ENCODE measurements around the gene PTGFRN.
"Not testable (repeated sequence)": the region's sequence is repeated elsewhere in the genome, so short reads cannot be mapped to it uniquely, and the experiment has no call there.

Gene PTGFRN

GRCh38 chr1:116968724-116969123 is 59.0 kb downstream of the PTGFRN start:
- no peak overlapping the region for H3K9ac ChIP-seq (ENCODE audit: low read length)
- H3K4me3 ChIP-seq (ENCODE audit: low read length) = no peak overlapping the region
- no peaks in the 10 kb centered on the region for H3K9me3 ChIP-seq (ENCODE audit: control insufficient read depth, low read depth, low read length)
- no peaks in the 10 kb centered on the region for H3K4me1 ChIP-seq (ENCODE audit: control insufficient read depth, low read depth, low read length)
- no peak overlapping the region for H3K27ac ChIP-seq (ENCODE audit: low read length)
- H3K27me3 ChIP-seq (ENCODE audit: control insufficient read depth, insufficient read depth, low read length) = no peaks in the 10 kb centered on the region
- H3K36me3 ChIP-seq (ENCODE audit: control insufficient read depth, low read depth, low read length) = peaks cover 9% of the 10 kb centered on the region

- no peak overlapping the region for H3K9ac ChIP-seq (ENCODE audit: low read length)
- H3K9me3 ChIP-seq (ENCODE audit: control insufficient read depth, low read depth, low read length) = peaks cover 8% of the 10 kb centered on the region
- H3K27me3 ChIP-seq (ENCODE audit: control insufficient read depth, insufficient read depth, low read length) = no peaks in the 10 kb centered on the region
- no peak overlapping the region for H3K27ac ChIP-seq (ENCODE audit: low read length)
- no peaks in the 10 kb centered on the region for H3K4me1 ChIP-seq (ENCODE audit: control insufficient read depth, low read depth, low read length)
- peaks cover 17% of the 10 kb centered on the region for H3K36me3 ChIP-seq (ENCODE audit: control insufficient read depth, low read depth, low read length)
- H3K4me3 ChIP-seq (ENCODE audit: low read length) = no peak overlapping the region
Measured at GRCh38 chr1:116971258-116971860, 61.6 kb downstream of the PTGFRN start.

- Histone ChIP-seq H3K36me3 (ENCODE audit: control insufficient read depth, low read depth, low read length) (peaks cover 15% of the 10 kb centered on the region), H3K4me1 (ENCODE audit: control insufficient read depth, low read depth, low read length) (no peaks in the 10 kb centered on the region), H3K27ac (ENCODE audit: low read length) (no peak overlapping the region), H3K9ac (ENCODE audit: low read length) (no peak overlapping the region), H3K4me3 (ENCODE audit: low read length) (no peak overlapping the region), H3K27me3 (ENCODE audit: control insufficient read depth, insufficient read depth, low read length) (no peaks in the 10 kb centered on the region), H3K9me3 (ENCODE audit: control insufficient read depth, low read depth, low read length) (peaks cover 8% of the 10 kb centered on the region)
Measured at GRCh38 chr1:116971965-116972673, 62.4 kb downstream of the PTGFRN start.

- H3K27ac ChIP-seq (ENCODE audit: low read length) = no peak overlapping the region
- peaks cover 9% of the 10 kb centered on the region for H3K36me3 ChIP-seq (ENCODE audit: control insufficient read depth, low read depth, low read length)
Measured at GRCh38 chr1:116972674-116973030, 62.9 kb downstream of the PTGFRN start.

GRCh38 chr1:116980309-116980708 is 70.6 kb downstream of the PTGFRN start:
- H3K4me1 ChIP-seq (ENCODE audit: control insufficient read depth, low read depth, low read length); H3K9me3 ChIP-seq (ENCODE audit: control insufficient read depth, low read depth, low read length); H3K9ac ChIP-seq (ENCODE audit: low read length); H3K4me3 ChIP-seq (ENCODE audit: low read length); H3K36me3 ChIP-seq (ENCODE audit: control insufficient read depth, low read depth, low read length); H3K27ac ChIP-seq (ENCODE audit: low read length); H3K27me3 ChIP-seq (ENCODE audit: control insufficient read depth, insufficient read depth, low read length): not testable (repeated sequence)

More at GRCh38 chr1:116972674-116973030, 62.9 kb downstream of the PTGFRN start:
- H3K9me3 ChIP-seq (ENCODE audit: control insufficient read depth, low read depth, low read length) = peaks cover 8% of the 10 kb centered on the region
- no peaks in the 10 kb centered on the region for H3K27me3 ChIP-seq (ENCODE audit: control insufficient read depth, insufficient read depth, low read length)
- H3K9ac ChIP-seq (ENCODE audit: low read length) = no peak overlapping the region
- no peaks in the 10 kb centered on the region for H3K4me1 ChIP-seq (ENCODE audit: control insufficient read depth, low read depth, low read length)
- no peak overlapping the region for H3K4me3 ChIP-seq (ENCODE audit: low read length)

GRCh38 chr1:116981521-116982037 is 71.9 kb downstream of the PTGFRN start:
- Histone ChIP-seq H3K27me3 (ENCODE audit: control insufficient read depth, insufficient read depth, low read length) (no peaks in the 10 kb centered on the region), H3K36me3 (ENCODE audit: control insufficient read depth, low read depth, low read length) (peaks cover 9% of the 10 kb centered on the region), H3K9ac (ENCODE audit: low read length) (no peak overlapping the region), H3K4me1 (ENCODE audit: control insufficient read depth, low read depth, low read length) (no peaks in the 10 kb centered on the region), H3K4me3 (ENCODE audit: low read length) (no peak overlapping the region), H3K27ac (ENCODE audit: low read length) (no peak overlapping the region), H3K9me3 (ENCODE audit: control insufficient read depth, low read depth, low read length) (no peaks in the 10 kb centered on the region)

GRCh38 chr1:116982319-116983004 is 72.7 kb downstream of the PTGFRN start:
- no peaks in the 10 kb centered on the region for H3K9me3 ChIP-seq (ENCODE audit: control insufficient read depth, low read depth, low read length)
- H3K9ac ChIP-seq (ENCODE audit: low read length) = no peak overlapping the region
- no peaks in the 10 kb centered on the region for H3K4me1 ChIP-seq (ENCODE audit: control insufficient read depth, low read depth, low read length)
- H3K27me3 ChIP-seq (ENCODE audit: control insufficient read depth, insufficient read depth, low read length) = no peaks in the 10 kb centered on the region
- H3K27ac ChIP-seq (ENCODE audit: low read length) = no peak overlapping the region
- no peak overlapping the region for H3K4me3 ChIP-seq (ENCODE audit: low read length)
- peaks cover 9% of the 10 kb centered on the region for H3K36me3 ChIP-seq (ENCODE audit: control insufficient read depth, low read depth, low read length)

- Histone ChIP-seq H3K27ac (ENCODE audit: low read length) (no peak overlapping the region), H3K9ac (ENCODE audit: low read length) (no peak overlapping the region), H3K36me3 (ENCODE audit: control insufficient read depth, low read depth, low read length) (peaks cover 9% of the 10 kb centered on the region), H3K9me3 (ENCODE audit: control insufficient read depth, low read depth, low read length) (no peaks in the 10 kb centered on the region), H3K4me3 (ENCODE audit: low read length) (no peak overlapping the region), H3K27me3 (ENCODE audit: control insufficient read depth, insufficient read depth, low read length) (no peaks in the 10 kb centered on the region), H3K4me1 (ENCODE audit: control insufficient read depth, low read depth, low read length) (no peaks in the 10 kb centered on the region)
Measured at GRCh38 chr1:116983112-116983511, 73.4 kb downstream of the PTGFRN start.

- Histone ChIP-seq H3K36me3 (ENCODE audit: control insufficient read depth, low read depth, low read length) (peaks cover 9% of the 10 kb centered on the region), H3K4me3 (ENCODE audit: low read length) (no peak overlapping the region), H3K9me3 (ENCODE audit: control insufficient read depth, low read depth, low read length) (no peaks in the 10 kb centered on the region), H3K9ac (ENCODE audit: low read length) (no peak overlapping the region), H3K27ac (ENCODE audit: low read length) (no peak overlapping the region), H3K4me1 (ENCODE audit: control insufficient read depth, low read depth, low read length) (no peaks in the 10 kb centered on the region), H3K27me3 (ENCODE audit: control insufficient read depth, insufficient read depth, low read length) (no peaks in the 10 kb centered on the region)
Measured at GRCh38 chr1:116983678-116984077, 74.0 kb downstream of the PTGFRN start.

GRCh38 chr1:116984406-116985160 is 74.9 kb downstream of the PTGFRN start:
- Histone ChIP-seq H3K4me1 (ENCODE audit: control insufficient read depth, low read depth, low read length) (no peaks in the 10 kb centered on the region), H3K9ac (ENCODE audit: low read length) (no peak overlapping the region), H3K4me3 (ENCODE audit: low read length) (no peak overlapping the region), H3K9me3 (ENCODE audit: control insufficient read depth, low read depth, low read length) (no peaks in the 10 kb centered on the region), H3K36me3 (ENCODE audit: control insufficient read depth, low read depth, low read length) (peaks cover 9% of the 10 kb centered on the region), H3K27me3 (ENCODE audit: control insufficient read depth, insufficient read depth, low read length) (no peaks in the 10 kb centered on the region), H3K27ac (ENCODE audit: low read length) (no peak overlapping the region)
